ENCODE data around the gene SPANXN4. TPM values are rescaled to one million over a fixed set of nuclear protein-coding genes. Genes with fewer than 3 reads are reported as not detected.

SPANXN4 gene
- total RNA-seq, result not detected
- long read RNA-seq, result 0 reads

- no peak for DNase-seq (ENCODE audit: low spot score)
These were observed at the start of gene SPANXN4 for GRCh38 chrX:143025628-143026027. Gene SPANXN4, plus strand, starts transcription at chrX:143025928. Its CDS starts 87 bp downstream, at chrX:143026015.

GRCh38 chrX:142977128-142977914, 48.4 kb upstream of the SPANXN4 start:
- DNase-seq (ENCODE audit: low spot score), result no peak

GRCh38 chrX:142978130-142978684, 47.5 kb upstream of the SPANXN4 start:
- no peak for DNase-seq (ENCODE audit: low spot score)

- DNase-seq (ENCODE audit: low spot score), result no peak
These were observed 43.0 kb upstream of the SPANXN4 start for GRCh38 chrX:142982679-142983078.

GRCh38 chrX:142994988-142995387, 30.7 kb upstream of the SPANXN4 start:
- DNase-seq (ENCODE audit: low spot score), result no peak

- no peak for DNase-seq (ENCODE audit: low spot score)
These were observed 27.1 kb upstream of the SPANXN4 start for GRCh38 chrX:142998447-142999198.

- DNase-seq (ENCODE audit: low spot score), result no peak
These were observed 26.5 kb upstream of the SPANXN4 start for GRCh38 chrX:142999199-142999701.

GRCh38 chrX:143002206-143002605, 23.5 kb upstream of the SPANXN4 start:
- DNase-seq (ENCODE audit: low spot score), result no peak

- no peak for DNase-seq (ENCODE audit: low spot score)
These were observed 8.5 kb upstream of the SPANXN4 start for GRCh38 chrX:143017272-143017671.

- DNase-seq (ENCODE audit: low spot score), result no peak
These were observed 1.5 kb downstream of the SPANXN4 start for GRCh38 chrX:143027275-143027674.

- DNase-seq (ENCODE audit: low spot score), result no peak
These were observed 21.8 kb downstream of the SPANXN4 start for GRCh38 chrX:143047511-143047910.

GRCh38 chrX:143058120-143058519, 32.4 kb downstream of the SPANXN4 start:
- no peak for DNase-seq (ENCODE audit: low spot score)

- no peak for DNase-seq (ENCODE audit: low spot score)
These were observed 55.5 kb downstream of the SPANXN4 start for GRCh38 chrX:143081231-143081630.

GRCh38 chrX:143082537-143082936, 56.8 kb downstream of the SPANXN4 start:
- DNase-seq (ENCODE audit: low spot score), result no peak

Data from mesenteric fat pad (tissue), 1 donor.